ENCODE results near the gene CSNK1G2.

DNA sequence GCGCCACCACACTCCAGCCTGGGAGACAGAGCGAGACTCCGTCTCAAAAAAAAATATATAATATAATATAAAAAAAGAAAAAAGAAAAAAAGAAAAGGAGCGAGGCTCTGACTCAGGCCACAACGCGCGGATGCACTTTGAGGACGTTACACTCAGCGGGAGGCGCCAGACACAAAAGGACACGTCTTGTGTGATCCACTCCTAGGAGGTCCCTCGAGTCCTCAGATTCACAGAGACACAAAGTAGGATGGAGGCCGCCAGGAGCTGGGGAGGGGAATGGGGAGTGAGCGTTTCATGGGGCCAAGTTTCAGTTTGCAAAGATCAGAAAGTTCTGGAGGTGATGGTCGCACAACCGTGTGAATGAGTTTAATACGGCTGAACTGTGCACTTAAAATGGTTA, 47.2 kb upstream of the CSNK1G2 start:
- no peak for TF ChIP-seq JUN (CRISPR knock-in tag; IDR thresholded peaks at IDR 0.05)
- TF ChIP-seq, protein P1, sequence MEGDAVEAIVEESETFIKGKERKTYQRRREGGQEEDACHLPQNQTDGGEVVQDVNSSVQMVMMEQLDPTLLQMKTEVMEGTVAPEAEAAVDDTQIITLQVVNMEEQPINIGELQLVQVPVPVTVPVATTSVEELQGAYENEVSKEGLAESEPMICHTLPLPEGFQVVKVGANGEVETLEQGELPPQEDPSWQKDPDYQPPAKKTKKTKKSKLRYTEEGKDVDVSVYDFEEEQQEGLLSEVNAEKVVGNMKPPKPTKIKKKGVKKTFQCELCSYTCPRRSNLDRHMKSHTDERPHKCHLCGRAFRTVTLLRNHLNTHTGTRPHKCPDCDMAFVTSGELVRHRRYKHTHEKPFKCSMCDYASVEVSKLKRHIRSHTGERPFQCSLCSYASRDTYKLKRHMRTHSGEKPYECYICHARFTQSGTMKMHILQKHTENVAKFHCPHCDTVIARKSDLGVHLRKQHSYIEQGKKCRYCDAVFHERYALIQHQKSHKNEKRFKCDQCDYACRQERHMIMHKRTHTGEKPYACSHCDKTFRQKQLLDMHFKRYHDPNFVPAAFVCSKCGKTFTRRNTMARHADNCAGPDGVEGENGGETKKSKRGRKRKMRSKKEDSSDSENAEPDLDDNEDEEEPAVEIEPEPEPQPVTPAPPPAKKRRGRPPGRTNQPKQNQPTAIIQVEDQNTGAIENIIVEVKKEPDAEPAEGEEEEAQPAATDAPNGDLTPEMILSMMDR (IDR thresholded peaks at IDR 0.05), result no peak
- TF ChIP-seq, protein P2, sequence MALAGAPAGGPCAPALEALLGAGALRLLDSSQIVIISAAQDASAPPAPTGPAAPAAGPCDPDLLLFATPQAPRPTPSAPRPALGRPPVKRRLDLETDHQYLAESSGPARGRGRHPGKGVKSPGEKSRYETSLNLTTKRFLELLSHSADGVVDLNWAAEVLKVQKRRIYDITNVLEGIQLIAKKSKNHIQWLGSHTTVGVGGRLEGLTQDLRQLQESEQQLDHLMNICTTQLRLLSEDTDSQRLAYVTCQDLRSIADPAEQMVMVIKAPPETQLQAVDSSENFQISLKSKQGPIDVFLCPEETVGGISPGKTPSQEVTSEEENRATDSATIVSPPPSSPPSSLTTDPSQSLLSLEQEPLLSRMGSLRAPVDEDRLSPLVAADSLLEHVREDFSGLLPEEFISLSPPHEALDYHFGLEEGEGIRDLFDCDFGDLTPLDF (CRISPR knock-in tag; IDR thresholded peaks at IDR 0.05), result no peak
- TF ChIP-seq IRF2 (CRISPR knock-in tag; IDR thresholded peaks at IDR 0.05; ENCODE audit: borderline replicate concordance, low read depth), result no peak
- TF ChIP-seq ZNF317 (CRISPR knock-in tag; IDR thresholded peaks at IDR 0.05; ENCODE audit: borderline replicate concordance, low read depth), result no peak
- no peak for TF ChIP-seq ELF4 (CRISPR knock-in tag; IDR thresholded peaks at IDR 0.05; ENCODE audit: low read depth)
- TF ChIP-seq, protein P3, sequence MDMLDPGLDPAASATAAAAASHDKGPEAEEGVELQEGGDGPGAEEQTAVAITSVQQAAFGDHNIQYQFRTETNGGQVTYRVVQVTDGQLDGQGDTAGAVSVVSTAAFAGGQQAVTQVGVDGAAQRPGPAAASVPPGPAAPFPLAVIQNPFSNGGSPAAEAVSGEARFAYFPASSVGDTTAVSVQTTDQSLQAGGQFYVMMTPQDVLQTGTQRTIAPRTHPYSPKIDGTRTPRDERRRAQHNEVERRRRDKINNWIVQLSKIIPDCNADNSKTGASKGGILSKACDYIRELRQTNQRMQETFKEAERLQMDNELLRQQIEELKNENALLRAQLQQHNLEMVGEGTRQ (CRISPR knock-in tag; IDR thresholded peaks at IDR 0.05), result no peak
- TF ChIP-seq FOXJ3 (CRISPR knock-in tag; IDR thresholded peaks at IDR 0.05; ENCODE audit: borderline replicate concordance), result no peak
- no peak for TF ChIP-seq ETV6 (CRISPR knock-in tag; IDR thresholded peaks at IDR 0.05)
- TF ChIP-seq NR3C1 (CRISPR knock-in tag; conservative IDR thresholded peaks at IDR 0.05; ENCODE audit: low read depth), result no peak

Data from WTC11 (cell line).